Thyroid gland (tissue), 4 donors: Measurements from ENCODE around the gene TMC3.

Experiments
- CTCF ChIP-seq, 6 experiments: fragments of 200-600 bp in 3 of 6; fragments of 450-650 bp in 3 of 6; sonication (generic) in 3 of 6; IDR thresholded peaks; one replicate each; pipeline ENCODE4 v1.5.1; 2016 to 2019; ENCODE audit warnings: antibody characterized with exemption in 6 of 6, mild to moderate bottlenecking in 2 of 6, inconsistent platforms in 1 of 6, moderate library complexity in 1 of 6
- POLR2A ChIP-seq, 2 donors: fragments of 450-650 bp; IDR thresholded peaks; one replicate each; pipeline ENCODE4 v1.6.1; 2017; ENCODE audit warnings: antibody characterized with exemption in 2 of 2, mild to moderate bottlenecking in 2 of 2, moderate library complexity in 1 of 2

DNA sequence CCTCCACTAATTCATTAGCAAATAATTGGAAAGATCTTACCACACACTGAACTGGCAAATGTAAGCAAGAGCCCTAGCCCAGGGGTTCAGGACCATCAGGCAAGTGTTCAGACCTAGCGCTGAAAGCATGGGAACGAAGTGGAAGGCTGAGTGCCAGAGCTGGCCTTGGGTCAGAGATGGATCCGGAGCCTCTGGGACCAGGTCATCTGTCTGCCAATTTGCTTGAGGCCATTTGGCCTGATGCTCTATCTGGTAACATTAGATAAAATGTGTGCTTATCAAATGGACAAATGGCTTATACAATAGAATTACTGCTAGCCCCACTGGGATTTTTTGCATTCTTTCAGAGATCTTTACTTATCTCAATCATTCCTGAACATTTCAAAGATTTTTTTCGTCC is 1.4 kb upstream of the TMC3 start:
- no peak for TF ChIP-seq CTCF (IDR thresholded peaks at IDR 0.05)
- no peak for TF ChIP-seq POLR2A (IDR thresholded peaks at IDR 0.05)
